ENCODE measurements around the gene IMMP2L.

Gene IMMP2L

DNA sequence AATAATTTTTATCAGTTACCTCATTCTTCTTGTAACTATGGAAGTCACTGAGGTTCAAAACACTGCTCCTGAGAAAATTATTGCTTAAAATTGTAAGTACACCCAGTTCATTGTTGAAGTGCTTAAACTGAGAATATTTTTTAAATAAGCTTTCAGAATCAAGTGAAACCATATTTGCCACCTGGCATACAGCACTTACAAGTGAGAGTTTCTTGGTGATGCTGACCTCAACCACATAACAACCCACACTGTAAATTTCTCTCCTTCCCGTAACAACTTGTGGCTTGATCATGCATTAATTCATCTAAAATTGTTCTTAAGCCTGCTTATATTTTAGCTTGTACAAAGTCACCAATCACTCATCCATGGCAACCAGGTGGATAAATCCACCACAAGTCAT, 34.0 kb downstream of the IMMP2L start:
- TF ChIP-seq, protein P1, sequence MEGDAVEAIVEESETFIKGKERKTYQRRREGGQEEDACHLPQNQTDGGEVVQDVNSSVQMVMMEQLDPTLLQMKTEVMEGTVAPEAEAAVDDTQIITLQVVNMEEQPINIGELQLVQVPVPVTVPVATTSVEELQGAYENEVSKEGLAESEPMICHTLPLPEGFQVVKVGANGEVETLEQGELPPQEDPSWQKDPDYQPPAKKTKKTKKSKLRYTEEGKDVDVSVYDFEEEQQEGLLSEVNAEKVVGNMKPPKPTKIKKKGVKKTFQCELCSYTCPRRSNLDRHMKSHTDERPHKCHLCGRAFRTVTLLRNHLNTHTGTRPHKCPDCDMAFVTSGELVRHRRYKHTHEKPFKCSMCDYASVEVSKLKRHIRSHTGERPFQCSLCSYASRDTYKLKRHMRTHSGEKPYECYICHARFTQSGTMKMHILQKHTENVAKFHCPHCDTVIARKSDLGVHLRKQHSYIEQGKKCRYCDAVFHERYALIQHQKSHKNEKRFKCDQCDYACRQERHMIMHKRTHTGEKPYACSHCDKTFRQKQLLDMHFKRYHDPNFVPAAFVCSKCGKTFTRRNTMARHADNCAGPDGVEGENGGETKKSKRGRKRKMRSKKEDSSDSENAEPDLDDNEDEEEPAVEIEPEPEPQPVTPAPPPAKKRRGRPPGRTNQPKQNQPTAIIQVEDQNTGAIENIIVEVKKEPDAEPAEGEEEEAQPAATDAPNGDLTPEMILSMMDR (IDR thresholded peaks at IDR 0.05): no peak

DNA sequence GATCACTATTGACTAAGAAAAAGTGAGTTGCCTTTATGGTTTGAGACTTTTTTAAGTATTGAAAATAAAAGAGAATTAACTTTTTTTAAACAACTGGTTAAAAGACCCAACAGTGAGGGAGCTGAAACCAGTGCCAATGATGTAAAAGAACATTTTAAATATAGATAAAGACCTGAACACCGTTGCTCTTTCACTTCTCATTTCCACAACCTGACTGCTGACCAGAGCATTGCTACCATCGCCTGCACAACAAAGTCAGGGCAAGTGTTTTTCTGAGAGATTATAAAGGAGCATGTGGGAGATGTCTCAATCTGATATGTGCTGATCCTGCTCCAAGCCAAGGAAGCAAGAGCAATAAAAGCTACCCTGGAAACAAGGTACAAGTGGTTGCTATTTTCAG, 34.7 kb downstream of the IMMP2L start:
- TF ChIP-seq, protein P1 (IDR thresholded peaks at IDR 0.05): no peak

DNA sequence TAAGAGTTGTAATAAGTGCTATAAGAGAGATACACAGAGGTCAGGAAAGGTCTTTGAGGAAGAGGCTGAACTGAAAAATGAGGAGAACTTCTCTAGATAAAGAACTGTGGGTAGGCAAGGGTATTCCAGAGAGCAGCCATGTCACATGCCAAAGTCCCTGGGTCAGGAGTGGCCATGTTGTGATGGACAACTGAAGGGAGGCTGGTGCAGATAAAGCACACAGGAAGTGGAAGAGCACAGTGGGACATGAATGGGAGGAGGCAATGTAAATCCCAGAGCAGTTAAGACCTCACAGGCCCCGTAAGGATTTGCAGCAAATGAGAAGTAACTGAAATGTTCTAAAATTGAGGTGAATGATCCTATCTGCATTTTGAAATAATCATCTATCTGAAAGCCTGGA, 37.2 kb downstream of the IMMP2L start:
- TF ChIP-seq, protein P1 (IDR thresholded peaks at IDR 0.05): no peak

DNA sequence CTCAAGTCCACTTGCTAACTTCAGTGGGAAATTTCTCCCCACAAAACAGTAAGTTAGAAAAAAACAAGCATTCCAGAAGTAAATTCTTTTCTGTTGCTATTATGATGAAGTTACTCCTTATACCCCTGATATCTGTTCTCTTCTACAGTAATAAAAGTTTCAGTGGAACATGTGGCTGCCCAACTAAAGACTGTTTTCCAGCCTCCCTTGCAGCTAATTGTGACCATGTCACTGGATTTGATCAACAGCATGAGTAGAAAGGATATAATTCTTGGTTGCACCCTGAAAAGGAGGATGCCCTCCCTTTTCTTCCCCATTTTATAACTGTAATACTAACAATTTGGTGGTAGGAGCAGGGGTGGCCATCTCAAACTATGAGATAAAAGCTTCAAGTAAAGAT, 40.6 kb downstream of the IMMP2L start:
- TF ChIP-seq, protein P1 (IDR thresholded peaks at IDR 0.05): no peak

DNA sequence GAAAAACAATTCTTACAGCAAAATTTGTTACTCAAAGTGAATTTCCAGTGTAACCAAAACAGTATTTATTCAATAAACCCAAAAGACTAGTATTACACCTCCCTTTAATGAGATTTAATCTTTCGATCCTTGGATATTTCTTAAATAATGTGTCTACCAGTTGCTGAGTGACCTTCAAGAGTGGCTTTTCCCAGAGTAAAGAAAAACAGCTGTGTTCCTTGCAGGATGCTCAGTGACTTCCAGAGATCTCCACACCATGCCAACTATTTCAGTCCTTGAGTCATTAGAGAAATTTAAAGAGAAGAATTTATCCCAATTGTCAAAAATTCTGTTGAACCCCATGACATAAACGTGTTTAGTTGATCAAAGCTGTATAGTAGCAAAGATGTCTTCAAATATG, 44.0 kb downstream of the IMMP2L start:
- TF ChIP-seq, protein P1 (IDR thresholded peaks at IDR 0.05): no peak

DNA sequence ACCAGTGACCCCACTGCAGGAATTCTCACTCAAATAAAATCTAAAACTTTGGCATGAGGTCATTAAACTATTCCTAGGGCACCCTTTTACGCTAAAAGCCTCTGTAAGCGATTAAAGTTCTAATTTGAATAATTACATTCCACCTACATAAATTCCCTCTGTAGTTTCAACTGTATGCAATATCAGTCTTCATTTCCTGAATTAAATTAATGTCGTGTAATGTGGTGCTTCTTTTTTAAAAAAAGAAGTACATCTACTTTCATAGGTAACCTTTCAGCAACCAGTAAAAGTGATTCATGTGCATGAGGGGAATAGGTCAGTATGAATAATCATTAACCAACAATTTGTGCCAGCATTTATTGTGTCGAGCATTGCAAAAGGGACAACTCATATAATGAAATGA, 44.7 kb downstream of the IMMP2L start:
- TF ChIP-seq, protein P1 (IDR thresholded peaks at IDR 0.05): no peak

DNA sequence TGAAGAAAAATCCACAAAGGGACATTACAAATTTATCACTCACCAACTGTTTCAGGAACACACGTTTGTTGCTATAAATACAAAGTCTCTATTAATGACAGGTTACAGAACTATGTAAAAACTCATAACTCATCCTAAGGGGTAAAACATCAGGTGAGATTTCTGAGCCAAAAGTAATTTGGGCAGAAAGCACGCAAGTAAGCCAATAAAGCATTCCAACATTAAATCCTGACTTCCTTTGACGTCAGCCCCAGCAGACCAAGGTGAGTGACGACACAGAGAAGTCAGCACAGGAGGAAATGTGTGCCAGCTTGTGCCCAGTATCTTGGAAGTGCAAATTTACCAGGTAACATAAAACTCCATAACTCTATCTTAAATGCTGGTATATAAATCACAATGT, 45.7 kb downstream of the IMMP2L start:
- TF ChIP-seq, protein P1 (IDR thresholded peaks at IDR 0.05): no peak

DNA sequence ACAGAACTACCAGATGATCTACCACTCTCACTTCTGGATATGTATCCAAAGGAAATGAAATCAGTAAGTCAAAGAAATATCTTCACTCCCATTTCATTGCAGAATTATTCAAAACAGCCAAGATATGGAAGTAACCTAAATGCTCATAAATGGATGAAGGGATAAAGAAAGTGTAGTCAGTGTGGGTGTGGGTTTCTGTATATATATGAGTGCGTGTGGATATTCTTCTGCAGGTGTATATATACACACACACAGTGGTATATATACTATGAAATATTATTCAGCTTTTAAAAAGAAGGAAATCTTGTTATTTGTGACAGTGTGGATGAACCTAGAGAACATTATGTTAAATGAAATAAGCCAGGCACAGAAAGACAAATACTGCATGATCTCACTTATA, 48.7 kb downstream of the IMMP2L start:
- TF ChIP-seq, protein P1 (IDR thresholded peaks at IDR 0.05): no peak
